HEK293T (cell line): ENCODE data around the gene ARSD.
"Not testable (repeated sequence)": the region's sequence is repeated elsewhere in the genome, so short reads cannot be mapped to it uniquely, and the experiment has no call there.

Experiments
- CTCF ChIA-PET: fragments of 350-600 bp; formaldehyde crosslinking; extraction: SDS; loops from one replicate; lab custom pipeline; 2021; ENCODE audit warnings: antibody characterized with exemption, inconsistent platforms; lab: Yijun Ruan, JAX
- POLR2A ChIA-PET: fragments of 350-600 bp; formaldehyde crosslinking; extraction: SDS; loops from one replicate; lab custom pipeline; 2020; ENCODE audit warnings: antibody characterized with exemption, inconsistent platforms; lab: Yijun Ruan, JAX
- DNase-seq: peaks from one replicate; pipeline ENCODE4 v3.0.0; 2012; ENCODE audit warnings: mixed read lengths; ENCODE audit errors: extremely low spot score
- ARNT ChIP-seq: fragments of 450-650 bp; IDR thresholded peaks from 2 replicates; pipeline ENCODE4 v1.6.1; 2017; ENCODE audit warnings: mild to moderate bottlenecking
- BHLHE40 ChIP-seq: fragments of 450-650 bp; IDR thresholded peaks from 2 replicates; pipeline ENCODE4 v1.6.1; 2016; ENCODE audit warnings: mild to moderate bottlenecking, moderate library complexity, borderline replicate concordance
- CTBP1 ChIP-seq: fragments of 450-650 bp; IDR thresholded peaks from 2 replicates; pipeline ENCODE4 v1.6.1; 2016; ENCODE audit warnings: borderline replicate concordance
- ELF4 ChIP-seq: fragments of 450-650 bp; IDR thresholded peaks from 2 replicates; pipeline ENCODE4 v1.6.1; 2017; ENCODE audit warnings: antibody characterized with exemption
- FOXA1 ChIP-seq: fragments of 450-650 bp; IDR thresholded peaks from 2 replicates; pipeline ENCODE4 v1.6.1; 2016; ENCODE audit warnings: mild to moderate bottlenecking
- FOXK2 ChIP-seq: fragments of 450-650 bp; IDR thresholded peaks from 2 replicates; pipeline ENCODE4 v1.6.1; 2016; ENCODE audit warnings: mild to moderate bottlenecking
- FOXM1 ChIP-seq: fragments of 450-650 bp; IDR thresholded peaks from 2 replicates; pipeline ENCODE4 v1.6.1; 2017; ENCODE audit warnings: mild to moderate bottlenecking, borderline replicate concordance
- HDGF ChIP-seq: fragments of 450-650 bp; IDR thresholded peaks from 2 replicates; pipeline ENCODE4 v1.6.1; 2017; ENCODE audit warnings: antibody characterized with exemption, borderline replicate concordance
- L3MBTL2 ChIP-seq: fragments of 450-650 bp; conservative IDR thresholded peaks from 2 replicates; pipeline ENCODE4 v1.6.1; 2016; ENCODE audit warnings: mild to moderate bottlenecking
- LEF1 ChIP-seq: fragments of 450-650 bp; IDR thresholded peaks from 2 replicates; pipeline ENCODE4 v1.6.1; 2017; ENCODE audit warnings: mild to moderate bottlenecking, borderline replicate concordance
- NFRKB ChIP-seq: fragments of 450-650 bp; IDR thresholded peaks from 2 replicates; pipeline ENCODE4 v1.6.1; 2016; ENCODE audit warnings: mild to moderate bottlenecking, moderate library complexity
- SP1 ChIP-seq: fragments of 450-650 bp; IDR thresholded peaks from 2 replicates; pipeline ENCODE4 v1.6.1; 2017
- SUZ12 ChIP-seq: fragments of 450-650 bp; IDR thresholded peaks from 2 replicates; pipeline ENCODE4 v1.6.1; 2016; ENCODE audit warnings: mild to moderate bottlenecking
- TARDBP ChIP-seq: fragments of 450-650 bp; IDR thresholded peaks from 2 replicates; pipeline ENCODE4 v1.6.1; 2016
- ZNF384 ChIP-seq: fragments of 450-650 bp; IDR thresholded peaks from 2 replicates; pipeline ENCODE4 v1.6.1; 2016
- TF ChIP-seq, protein P1 (sequence below): fragments of 450-650 bp; IDR thresholded peaks from 2 replicates; pipeline ENCODE4 v1.6.1; 2016

ARSD gene

GRCh38 chrX:2955838-2956237 lies 26.7 kb upstream of the ARSD start:
- DNase-seq, result no peak
- ChIA-PET POLR2A (no interaction called here), CTCF (no interaction called here)
- no peak for TF ChIP-seq FOXM1
- no peak for TF ChIP-seq ARNT
- no peak for TF ChIP-seq L3MBTL2
- TF ChIP-seq, protein P1, sequence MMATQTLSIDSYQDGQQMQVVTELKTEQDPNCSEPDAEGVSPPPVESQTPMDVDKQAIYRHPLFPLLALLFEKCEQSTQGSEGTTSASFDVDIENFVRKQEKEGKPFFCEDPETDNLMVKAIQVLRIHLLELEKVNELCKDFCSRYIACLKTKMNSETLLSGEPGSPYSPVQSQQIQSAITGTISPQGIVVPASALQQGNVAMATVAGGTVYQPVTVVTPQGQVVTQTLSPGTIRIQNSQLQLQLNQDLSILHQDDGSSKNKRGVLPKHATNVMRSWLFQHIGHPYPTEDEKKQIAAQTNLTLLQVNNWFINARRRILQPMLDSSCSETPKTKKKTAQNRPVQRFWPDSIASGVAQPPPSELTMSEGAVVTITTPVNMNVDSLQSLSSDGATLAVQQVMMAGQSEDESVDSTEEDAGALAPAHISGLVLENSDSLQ, result no peak
- TF ChIP-seq FOXK2, result no peak
- TF ChIP-seq FOXA1, result no peak
- TF ChIP-seq ZNF384, result no peak
- no peak for TF ChIP-seq NFRKB
- TF ChIP-seq HDGF, result no peak
- no peak for TF ChIP-seq ELF4
- no peak for TF ChIP-seq BHLHE40
- no peak for TF ChIP-seq SP1
- TF ChIP-seq LEF1, result no peak
- no peak for TF ChIP-seq TARDBP

- ChIA-PET CTCF (no interaction called here), POLR2A (no interaction called here)
- no peak for DNase-seq
- TF ChIP-seq ZNF384 (no peak), BHLHE40 (no peak), SP1 (no peak), ARNT (no peak)
- TF ChIP-seq, protein P1, result no peak
Observed at GRCh38 chrX:2955281-2955680, 26.1 kb upstream of the ARSD start.

DNA sequence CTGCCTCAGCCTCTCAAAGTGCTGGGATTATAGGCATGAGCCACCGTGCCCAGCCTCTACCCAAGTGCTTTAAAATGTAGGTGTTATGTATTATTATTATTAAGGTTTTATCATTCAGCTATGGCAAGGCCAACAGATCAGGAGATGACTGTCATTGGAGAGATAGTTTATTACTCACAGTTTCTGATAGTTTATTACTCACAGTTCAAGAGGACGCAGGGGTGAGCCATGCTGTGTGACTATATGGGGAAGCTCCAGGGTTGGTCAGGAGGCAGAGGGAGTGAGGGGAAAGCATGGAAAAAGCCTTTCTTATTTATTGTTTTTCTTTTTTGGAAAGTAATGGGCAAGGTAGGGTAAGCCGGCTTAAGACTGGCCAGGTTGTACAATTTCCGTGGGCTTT lies 25.4 kb upstream of the ARSD start:
- POLR2A ChIA-PET, result no interaction called here
- DNase-seq, result no peak

GRCh38 chrX:2937942-2938341 lies 8.8 kb upstream of the ARSD start:
- CTCF ChIA-PET, POLR2A ChIA-PET, DNase-seq: not testable (repeated sequence)

More for the DNA sequence above, 25.4 kb upstream of the ARSD start:
- CTCF ChIA-PET, result no interaction called here
- no peak for TF ChIP-seq CTBP1
- TF ChIP-seq, protein P1, result no peak
- no peak for TF ChIP-seq SP1
- TF ChIP-seq FOXA1, result no peak
- no peak for TF ChIP-seq ARNT

- ChIA-PET CTCF (no interaction called here), POLR2A (interaction anchor here (0.6 kb wide), 1 partner anchor 102 kb away, joined by 3 read pairs; no protein-coding TSS in a partner anchor)
- DNase-seq, result no peak
- TF ChIP-seq ZNF384 (no peak), BHLHE40 (no peak), ARNT (no peak), HDGF (no peak), FOXK2 (no peak), FOXM1 (no peak)
- TF ChIP-seq, protein P1, result no peak
Observed at GRCh38 chrX:2934715-2935710, 5.9 kb upstream of the ARSD start.

DNA sequence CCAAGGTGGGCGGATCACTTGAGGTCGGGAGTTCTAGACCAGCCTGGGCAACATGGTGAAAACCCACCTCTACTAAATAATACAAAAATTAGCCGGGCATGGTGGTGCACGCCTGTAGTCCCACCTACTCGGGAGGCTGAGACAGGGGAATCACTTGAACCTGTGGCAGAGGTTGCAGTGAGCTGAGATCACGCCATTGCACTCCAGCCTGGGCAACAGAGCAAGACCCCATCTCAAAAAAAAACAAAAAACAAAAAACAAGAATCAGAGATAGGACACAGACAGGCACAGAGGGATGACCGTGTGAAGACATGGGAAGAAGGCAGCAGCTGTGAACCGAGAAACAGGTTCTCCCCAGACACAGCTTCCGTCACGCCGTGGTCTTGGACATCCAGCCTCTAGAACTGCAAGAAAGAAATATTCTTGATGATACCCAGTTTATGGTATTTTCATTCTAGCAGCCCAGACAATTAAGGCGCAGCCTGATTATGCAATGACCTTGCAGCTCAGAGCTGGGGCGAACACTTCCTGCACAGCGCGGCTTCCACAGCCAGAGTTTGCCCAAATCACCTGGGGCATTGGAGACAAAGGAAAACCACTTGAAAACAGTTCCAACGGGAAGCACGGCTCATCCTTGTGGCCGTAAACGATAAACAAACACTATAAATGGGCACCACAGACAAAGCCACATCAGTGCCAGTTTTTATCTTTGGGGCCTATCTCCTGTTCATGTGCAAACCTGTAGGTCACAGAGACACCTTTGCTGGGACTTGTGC lies 4.2 kb upstream of the ARSD start:
- DNase-seq, result no peak
- ChIA-PET POLR2A (no interaction called here), CTCF (no interaction called here)
- TF ChIP-seq NFRKB (no peak), HDGF (no peak), FOXM1 (no peak), ARNT (no peak), ZNF384 (no peak), SUZ12 (no peak), CTBP1 (no peak), SP1 (no peak), FOXA1 (no peak), BHLHE40 (no peak), TARDBP (no peak), L3MBTL2 (no peak), ELF4 (no peak)
- TF ChIP-seq, protein P1, result no peak
